Colonic mucosa (tissue), 4 donors: ENCODE measurements around the gene RALGPS2. TPM values are rescaled to one million over a fixed set of nuclear protein-coding genes. Genes with fewer than 3 reads are reported as not detected.

ENCODE experiments used
- DNase-seq: peaks from one replicate; pipeline ENCODE4 v3.0.0-alpha.2; 2020
- H3K27ac ChIP-seq: fragments of 200-600 bp; one replicate; pipeline ENCODE4 v1.8.0; 2021
- H3K27me3 ChIP-seq: fragments of 200-600 bp; one replicate; pipeline ENCODE4 v1.8.0; 2021
- H3K36me3 ChIP-seq: fragments of 200-600 bp; one replicate; pipeline ENCODE4 v1.8.0; 2021
- H3K4me1 ChIP-seq: fragments of 200-600 bp; one replicate; pipeline ENCODE4 v1.8.0; 2021; ENCODE audit warnings: mild to moderate bottlenecking
- H3K4me3 ChIP-seq: fragments of 200-600 bp; one replicate; pipeline ENCODE4 v1.8.0; 2021
- H3K9ac ChIP-seq, 2 donors: one replicate each; pipeline ENCODE4 v1.7.0; 2013; ENCODE audit warnings: control low read depth in 2 of 2, low read depth in 2 of 2, low read length in 2 of 2
- H3K9me3 ChIP-seq: fragments of 200-600 bp; one replicate; pipeline ENCODE4 v1.8.0; 2021
- CTCF ChIP-seq: fragments of 200-600 bp; IDR thresholded peaks from one replicate; pipeline ENCODE4 v1.8.0; 2022; ENCODE audit warnings: antibody characterized with exemption, mild to moderate bottlenecking
- intact Hi-C: fragments of 100-400 bp; cut with DNase I; formaldehyde crosslinking; loops from one replicate; pipeline ENCODE4 v1.14.1; 2022
- total RNA-seq, 2 donors: library from RNA; stranded (reverse); fragmentation: NEBNext Ultra II Directional in 1 of 2; extraction: Animal tissue kit (Norgen Biotek cat#: 25700) in 1 of 2; gene quantifications; one replicate each; pipeline ENCODE4 v1.2.1, GENCODE V29; 2021
- donor health status: healthy.
- donor health status: DM: no; HTN: no; CAD: no.
- donor health status: DM: no; HTN: no; CAD: no.

Gene RALGPS2
- total RNA-seq, 2 donors from 2014 or later = 23.5 to 49.1 TPM

DNA sequence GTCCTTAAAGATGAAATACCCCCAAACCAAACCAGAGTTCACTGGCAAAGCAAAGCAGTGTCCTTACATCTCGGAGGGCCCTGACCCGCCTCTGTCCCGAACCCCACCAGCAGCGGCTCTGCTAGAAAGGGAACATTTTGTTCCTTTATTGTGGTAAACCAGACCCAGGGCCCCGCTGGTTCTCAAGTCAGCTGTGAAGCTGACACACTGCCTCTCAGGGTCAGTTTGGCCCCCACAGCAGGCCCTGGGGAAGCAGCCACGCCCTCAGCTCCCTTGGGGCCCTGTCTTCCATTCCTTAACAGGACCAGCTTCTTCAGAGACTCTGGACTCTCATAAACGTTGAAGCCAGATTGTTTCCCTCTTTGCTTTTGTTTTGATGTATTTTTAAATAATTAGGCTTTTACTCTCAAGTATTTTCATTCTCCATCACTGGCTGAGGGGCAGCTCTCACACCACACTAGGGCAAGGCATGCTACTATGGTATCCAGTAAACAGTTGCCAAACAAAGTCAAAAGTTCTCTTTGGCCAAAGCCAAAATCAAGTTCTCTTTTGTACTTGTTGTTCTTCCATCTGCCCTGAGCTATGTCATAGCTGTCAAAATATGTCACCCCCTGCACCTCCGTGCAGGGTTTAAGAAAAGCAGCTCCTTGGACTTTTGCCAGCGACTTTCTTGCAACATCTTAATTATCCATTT lies 207.0 kb downstream of the RALGPS2 start:
- intact Hi-C loops = no loop called here
- H3K27ac ChIP-seq = peak overlapping the region; percentile 19
- H3K9ac ChIP-seq = no peak overlapping the region
- H3K9me3 ChIP-seq = no peaks in the 10 kb centered on the region
- no peak for TF ChIP-seq CTCF
- H3K4me1 ChIP-seq = no peaks in the 10 kb centered on the region
- H3K4me3 ChIP-seq = no peak overlapping the region
- no peaks in the 10 kb centered on the region for H3K36me3 ChIP-seq
- H3K27me3 ChIP-seq = no peaks in the 10 kb centered on the region
- DNase-seq = peak; percentile 57

GRCh38 chr1:178932552-178932906 lies 207.5 kb downstream of the RALGPS2 start:
- no peaks in the 10 kb centered on the region for H3K36me3 ChIP-seq
- H3K9me3 ChIP-seq = no peaks in the 10 kb centered on the region
- DNase-seq = no peak
- H3K4me3 ChIP-seq = no peak overlapping the region
- no peaks in the 10 kb centered on the region for H3K27me3 ChIP-seq
- no peak overlapping the region for H3K9ac ChIP-seq
- H3K27ac ChIP-seq = peak overlapping the region; percentile 19
- intact Hi-C loops = no loop called here
- TF ChIP-seq CTCF = no peak
- no peaks in the 10 kb centered on the region for H3K4me1 ChIP-seq

DNA sequence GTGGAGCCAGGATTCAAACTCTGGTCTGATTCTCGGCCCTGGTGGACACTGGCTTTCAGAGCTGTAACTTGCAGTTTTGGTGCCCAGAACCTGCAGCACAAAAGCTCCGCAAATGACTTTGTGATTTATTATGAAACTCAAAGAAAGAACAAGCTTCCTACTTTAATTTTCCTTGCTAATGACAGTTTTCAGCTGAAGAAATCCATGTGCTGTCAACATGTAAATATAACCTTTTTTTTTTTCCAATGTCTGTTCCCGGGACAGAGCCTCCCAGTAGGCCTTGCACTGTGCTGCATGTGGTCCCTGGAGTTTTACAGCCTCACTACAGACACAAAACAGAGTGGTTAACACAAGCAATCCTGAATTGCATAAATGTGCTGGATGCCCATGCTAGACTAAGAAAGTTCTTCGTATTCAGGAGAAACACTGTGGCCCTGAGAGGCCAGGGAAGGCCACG lies 208.1 kb downstream of the RALGPS2 start:
- H3K27ac ChIP-seq = peak overlapping the region; percentile 19
- no peak for DNase-seq
- H3K36me3 ChIP-seq = no peaks in the 10 kb centered on the region
- H3K4me3 ChIP-seq = no peak overlapping the region
- H3K9me3 ChIP-seq = no peaks in the 10 kb centered on the region
- no peak for TF ChIP-seq CTCF
- no peaks in the 10 kb centered on the region for H3K4me1 ChIP-seq
- no peaks in the 10 kb centered on the region for H3K27me3 ChIP-seq
- no peak overlapping the region for H3K9ac ChIP-seq
- intact Hi-C loops = no loop called here

DNA sequence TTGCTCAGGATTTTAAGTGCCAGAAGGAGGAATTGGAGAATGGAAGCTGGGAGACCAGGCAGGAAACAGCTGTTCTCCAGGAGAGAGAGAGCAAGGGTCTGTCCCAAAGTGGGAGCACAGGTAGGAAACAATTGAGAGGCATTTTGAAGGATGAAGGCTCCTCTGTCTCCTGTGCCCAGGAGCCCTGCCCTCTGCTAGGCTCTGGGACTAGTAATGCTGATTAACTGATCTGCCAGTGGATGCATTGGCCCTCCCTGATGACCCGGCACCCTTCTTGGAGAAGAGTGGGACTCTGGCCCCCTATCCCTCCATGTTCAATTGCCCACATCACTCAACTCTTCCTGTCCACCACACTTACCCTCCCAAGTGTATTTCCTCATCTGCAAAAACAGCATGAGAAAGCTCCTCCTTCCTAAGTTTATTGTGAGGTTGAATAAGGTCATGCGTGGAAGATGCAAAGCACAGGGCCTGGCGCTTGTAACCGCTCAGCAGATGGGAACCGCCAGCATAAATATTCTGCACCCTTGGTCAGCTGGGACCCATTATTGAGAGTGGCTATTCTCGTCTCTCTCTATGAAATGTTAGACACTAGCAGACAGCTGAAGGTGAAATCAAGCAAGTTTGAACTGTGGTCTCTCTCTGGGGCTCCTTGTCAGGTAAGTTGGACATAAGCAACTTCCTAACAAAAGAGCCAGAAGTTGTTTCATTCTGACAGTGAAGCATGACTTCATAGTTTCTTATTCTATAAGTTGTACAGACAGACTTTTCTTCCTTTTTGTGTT lies 208.9 kb downstream of the RALGPS2 start:
- no peaks in the 10 kb centered on the region for H3K27me3 ChIP-seq
- H3K4me1 ChIP-seq = no peaks in the 10 kb centered on the region
- no peak for DNase-seq
- H3K9ac ChIP-seq = no peak overlapping the region
- no peak for TF ChIP-seq CTCF
- intact Hi-C loops = no loop called here
- H3K9me3 ChIP-seq = no peaks in the 10 kb centered on the region
- no peaks in the 10 kb centered on the region for H3K36me3 ChIP-seq
- peak overlapping the region; percentile 19 for H3K27ac ChIP-seq
- no peak overlapping the region for H3K4me3 ChIP-seq

GRCh38 chr1:178934546-178934945 lies 209.5 kb downstream of the RALGPS2 start:
- no peak overlapping the region for H3K27ac ChIP-seq
- TF ChIP-seq CTCF = no peak

More at GRCh38 chr1:178934546-178934945, 209.5 kb downstream of the RALGPS2 start:
- Histone ChIP-seq H3K4me3 (no peak overlapping the region), H3K36me3 (no peaks in the 10 kb centered on the region), H3K9ac (no peak overlapping the region), H3K4me1 (no peaks in the 10 kb centered on the region), H3K9me3 (no peaks in the 10 kb centered on the region), H3K27me3 (no peaks in the 10 kb centered on the region)
- intact Hi-C loops = no loop called here
- no peak for DNase-seq
